Neural cell (in vitro differentiated cells): ENCODE results near the gene CHKA. TPM values are rescaled to one million over a fixed set of nuclear protein-coding genes. Genes with fewer than 3 reads are reported as not detected.
A peak's percentile ranks its signal among the peaks of the same experiment; 100 is the strongest.

Source experiments
- H2AFZ ChIP-seq: fragments of 200-600, 300-800 bp; sonication (generic), shearing (Covaris generic); 2 replicates; pipeline ENCODE4 v1.6.0; 2014; ENCODE audit warnings: low read depth, mild to moderate bottlenecking, antibody characterized with exemption, low read length, moderate library complexity
- H3F3A ChIP-seq: fragments of 200-600 bp; shearing (Covaris generic); 2 replicates; pipeline ENCODE4 v1.6.1; 2016; ENCODE audit warnings: mild to moderate bottlenecking, moderate library complexity, mixed read lengths, antibody characterized with exemption, low read length; ENCODE audit not compliant: insufficient read depth, poor library complexity, severe bottlenecking
- H3K27ac ChIP-seq: fragments of 200-600, 300-800 bp; sonication (generic), shearing (Covaris generic); 2 replicates; pipeline ENCODE4 v1.5.1; 2014; ENCODE audit warnings: mild to moderate bottlenecking, low read length, moderate library complexity
- H3K27me3 ChIP-seq: fragments of 300-800, 200-600 bp; sonication (generic), shearing (Covaris generic); 2 replicates; pipeline ENCODE4 v1.6.0; 2014; ENCODE audit warnings: mild to moderate bottlenecking, low read depth, low read length, moderate library complexity; ENCODE audit not compliant: insufficient read depth
- H3K36me3 ChIP-seq: fragments of 300-800, 200-600 bp; sonication (generic), shearing (Covaris generic); 2 replicates; pipeline ENCODE4 v1.5.1; 2014; ENCODE audit warnings: mild to moderate bottlenecking, antibody characterized with exemption, low read length, moderate library complexity; ENCODE audit not compliant: insufficient read depth
- H3K4me2 ChIP-seq: fragments of 300-800, 200-600 bp; sonication (generic), shearing (Covaris generic); 2 replicates; pipeline ENCODE4 v1.6.0; 2014; ENCODE audit warnings: mild to moderate bottlenecking, low read length
- H3K4me3 ChIP-seq: fragments of 300-800, 200-600 bp; sonication (generic), shearing (Covaris generic); 2 replicates; pipeline ENCODE4 v1.5.1; 2014; ENCODE audit warnings: mild to moderate bottlenecking, low read length, moderate library complexity
- H3K79me2 ChIP-seq: fragments of 200-600 bp; shearing (Covaris generic); replicated peaks from 2 replicates; pipeline ENCODE4 v1.6.0; 2014; ENCODE audit warnings: mild to moderate bottlenecking, low read length, moderate library complexity; ENCODE audit not compliant: insufficient read depth
- H3K9ac ChIP-seq: fragments of 300-800, 200-600 bp; sonication (generic), shearing (Covaris generic); 2 replicates; pipeline ENCODE4 v1.6.1; 2016; ENCODE audit warnings: mild to moderate bottlenecking, low read length, mixed read lengths
- H3K9me2 ChIP-seq: fragments of 200-600 bp; shearing (Covaris generic); 2 replicates; pipeline ENCODE4 v1.6.1; 2016; ENCODE audit warnings: mild to moderate bottlenecking, low read length, mixed read lengths; ENCODE audit not compliant: insufficient read depth
- H3K9me3 ChIP-seq: fragments of 200-600, 300-800 bp; sonication (generic), shearing (Covaris generic); 2 replicates; pipeline ENCODE4 v1.6.1; 2016; ENCODE audit warnings: mild to moderate bottlenecking, mixed run types, low read length, moderate library complexity, mixed read lengths
- H4K20me1 ChIP-seq: fragments of 200-600 bp; shearing (Covaris generic); 2 replicates; pipeline ENCODE4 v1.6.1; 2016; ENCODE audit warnings: mild to moderate bottlenecking, mixed run types; ENCODE audit not compliant: insufficient read depth
- CTCF ChIP-seq: fragments of 450-650 bp; IDR thresholded peaks from 2 replicates; pipeline ENCODE4 v1.5.1; 2014; ENCODE audit warnings: antibody characterized with exemption, mild to moderate bottlenecking, moderate library complexity; ENCODE audit not compliant: poor library complexity, severe bottlenecking
- EP300 ChIP-seq: fragments of 450-650 bp; conservative IDR thresholded peaks from 2 replicates; pipeline ENCODE4 v1.6.1; 2014; ENCODE audit warnings: antibody characterized with exemption, mild to moderate bottlenecking, moderate library complexity; ENCODE audit not compliant: poor library complexity, severe bottlenecking
- EZH2 ChIP-seq: fragments of 200-600, 300-800 bp; shearing (Covaris generic), sonication (generic); IDR thresholded peaks from 2 replicates; pipeline ENCODE4 v1.6.1; 2014; ENCODE audit warnings: antibody characterized with exemption, low read length, borderline replicate concordance, mild to moderate bottlenecking; ENCODE audit not compliant: insufficient read depth, poor library complexity, severe bottlenecking
- MXI1 ChIP-seq: fragments of 450-650 bp; conservative IDR thresholded peaks from 2 replicates; pipeline ENCODE4 v1.6.1; 2014; ENCODE audit warnings: antibody characterized with exemption, mild to moderate bottlenecking; ENCODE audit not compliant: poor library complexity, severe bottlenecking
- POLR2AphosphoS5 ChIP-seq: IDR thresholded peaks from 2 replicates; pipeline ENCODE4 v1.6.1; 2012
- RAD21 ChIP-seq: fragments of 450-650 bp; conservative IDR thresholded peaks from 2 replicates; pipeline ENCODE4 v1.6.1; 2014; ENCODE audit warnings: antibody characterized with exemption, mild to moderate bottlenecking, moderate library complexity
- REST ChIP-seq: IDR thresholded peaks from 2 replicates; pipeline ENCODE4 v1.6.1; 2012; ENCODE audit warnings: borderline replicate concordance
- SMC3 ChIP-seq: fragments of 450-650 bp; conservative IDR thresholded peaks from 2 replicates; pipeline ENCODE4 v1.6.1; 2014; ENCODE audit warnings: antibody characterized with exemption, mild to moderate bottlenecking, moderate library complexity; ENCODE audit not compliant: poor library complexity
- TAF1 ChIP-seq: IDR thresholded peaks from 2 replicates; pipeline ENCODE4 v1.6.1; 2012; ENCODE audit warnings: low read depth
- polyA plus RNA-seq: library from polyadenylated mRNA; depleted of rRNA; stranded (reverse); fragments of >200 nt; gene quantifications from 2 replicates; pipeline ENCODE4 v1.2.3, GENCODE V29; 2014

Gene CHKA
- polyA plus RNA-seq, 1 donor from 2014 or later = 90.0 TPM

GRCh38 chr11:68053117-68053516 lies 68.1 kb downstream of the CHKA start:
- H3K27ac ChIP-seq = peak overlapping the region; percentile 14
- TF ChIP-seq SMC3 (no peak), EZH2 (no peak), MXI1 (no peak), CTCF (no peak), TAF1 (no peak), EP300 (no peak), REST (no peak), POLR2AphosphoS5 (no peak), RAD21 (no peak)

GRCh38 chr11:68052137-68052873 lies 68.9 kb downstream of the CHKA start:
- Histone ChIP-seq H3K4me2 (no peak overlapping the region), H3K9ac (no peak overlapping the region), H3K36me3 (no peaks in the 10 kb centered on the region), H3K27ac (no peak overlapping the region), H3K79me2 (no peaks in the 10 kb centered on the region), H3F3A (no peaks in the 10 kb centered on the region), H2AFZ (no peak overlapping the region), H3K4me3 (no peak overlapping the region), H3K27me3 (no peaks in the 10 kb centered on the region), H3K9me2 (no peaks in the 10 kb centered on the region), H4K20me1 (no peaks in the 10 kb centered on the region), H3K9me3 (no peaks in the 10 kb centered on the region)
- no peak for TF ChIP-seq TAF1
- TF ChIP-seq EZH2 = no peak
- TF ChIP-seq MXI1 = no peak

More at GRCh38 chr11:68053117-68053516, 68.1 kb downstream of the CHKA start:
- no peaks in the 10 kb centered on the region for H3K79me2 ChIP-seq
- H3K4me2 ChIP-seq = no peak overlapping the region
- H3K4me3 ChIP-seq = no peak overlapping the region
- H3K9me2 ChIP-seq = no peaks in the 10 kb centered on the region
- no peaks in the 10 kb centered on the region for H3K9me3 ChIP-seq
- H2AFZ ChIP-seq = no peak overlapping the region
- H4K20me1 ChIP-seq = no peaks in the 10 kb centered on the region
- peak overlapping the region; percentile 7 for H3K9ac ChIP-seq
- no peaks in the 10 kb centered on the region for H3K36me3 ChIP-seq
- H3F3A ChIP-seq = no peaks in the 10 kb centered on the region
- H3K27me3 ChIP-seq = no peaks in the 10 kb centered on the region
